Suprapubic skin (tissue), 4 donors: ENCODE data around the gene SETD7. TPM values are rescaled to one million over a fixed set of nuclear protein-coding genes. Genes with fewer than 3 reads are reported as not detected.

Experiments used
- DNase-seq, 2 donors: peaks; one replicate each; pipeline ENCODE4 v3.0.0-alpha.2; 2019; ENCODE audit warnings: low spot score in 2 of 2
- H3K27ac ChIP-seq: fragments of 200-600 bp; sonication (generic); one replicate; pipeline ENCODE4 v1.5.1; 2019
- H3K27me3 ChIP-seq: fragments of 200-600 bp; sonication (generic); one replicate; pipeline ENCODE4 v1.5.1; 2019
- H3K36me3 ChIP-seq: fragments of 200-600 bp; sonication (generic); one replicate; pipeline ENCODE4 v1.5.1; 2019
- H3K4me1 ChIP-seq: fragments of 200-600 bp; sonication (generic); one replicate; pipeline ENCODE4 v1.5.1; 2019
- H3K4me3 ChIP-seq: fragments of 200-600 bp; sonication (generic); one replicate; pipeline ENCODE4 v1.5.1; 2019; ENCODE audit warnings: mild to moderate bottlenecking
- H3K9me3 ChIP-seq: fragments of 200-600 bp; sonication (generic); one replicate; pipeline ENCODE4 v1.5.1; 2019
- CTCF ChIP-seq, 2 donors: fragments of 200-600 bp in 1 of 2; fragments of 450-650 bp in 1 of 2; sonication (generic) in 1 of 2; IDR thresholded peaks; one replicate each; pipeline ENCODE4 v1.5.1; 2016 to 2019; ENCODE audit warnings: antibody characterized with exemption in 2 of 2, mild to moderate bottlenecking in 1 of 2, moderate library complexity in 1 of 2
- EP300 ChIP-seq: sonication (generic); formaldehyde crosslinking; IDR thresholded peaks from one replicate; pipeline ENCODE4 v1.6.1; 2017; ENCODE audit warnings: antibody characterized with exemption
- POLR2A ChIP-seq, 2 donors: fragments of 450-650 bp; IDR thresholded peaks; one replicate each; pipeline ENCODE4 v1.6.1; 2017; ENCODE audit warnings: antibody characterized with exemption in 2 of 2, mild to moderate bottlenecking in 2 of 2, moderate library complexity in 2 of 2
- POLR2AphosphoS5 ChIP-seq, 3 donors: sonication (generic); formaldehyde crosslinking; IDR thresholded peaks; one replicate each; pipeline ENCODE4 v1.6.1; 2017; ENCODE audit warnings: antibody characterized with exemption in 3 of 3
- WGBS: methylation state at CpG from one replicate; pipeline ENCODE4 v1.1.5; 2018; 5-methylcytosine and 5-hydroxymethylcytosine counted together
- total RNA-seq, 4 donors: library from RNA; depleted of rRNA; stranded (reverse); fragments of >200 nt; gene quantifications; one replicate each; pipeline ENCODE4 v1.1.0, GENCODE V29; 2016

SETD7 gene
- total RNA-seq, 4 donors from 2014 or later: 41.8 to 46.6 (median 43.9) TPM

GRCh38 chr4:139562839-139563238, 6.8 kb upstream of the SETD7 start:
- Histone ChIP-seq H3K27ac (no peak overlapping the region), H3K4me1 (peaks cover 19% of the 10 kb centered on the region), H3K36me3 (no peaks in the 10 kb centered on the region), H3K4me3 (no peak overlapping the region), H3K27me3 (no peaks in the 10 kb centered on the region), H3K9me3 (no peaks in the 10 kb centered on the region)
- WGBS: 77% methylated on average over 3 of the region's 3 CpGs
- TF ChIP-seq POLR2AphosphoS5 (IDR thresholded peaks at IDR 0.05) (no peak), POLR2A (IDR thresholded peaks at IDR 0.05) (no peak), EP300 (no peak), CTCF (IDR thresholded peaks at IDR 0.05) (no peak)
- DNase-seq: no peak

GRCh38 chr4:139562067-139562684, 6.2 kb upstream of the SETD7 start:
- no peak overlapping the region for H3K27ac ChIP-seq
- DNase-seq: no peak
- no peaks in the 10 kb centered on the region for H3K9me3 ChIP-seq
- peaks cover 26% of the 10 kb centered on the region for H3K4me1 ChIP-seq
- TF ChIP-seq EP300: no peak
- no peak for TF ChIP-seq POLR2A (IDR thresholded peaks at IDR 0.05)
- no peak for TF ChIP-seq POLR2AphosphoS5 (IDR thresholded peaks at IDR 0.05)
- no peak for TF ChIP-seq CTCF (IDR thresholded peaks at IDR 0.05)
- no peak overlapping the region for H3K4me3 ChIP-seq
- H3K36me3 ChIP-seq: no peaks in the 10 kb centered on the region
- no peaks in the 10 kb centered on the region for H3K27me3 ChIP-seq
- 93% methylated on average over 3 of the region's 3 CpGs for WGBS

- DNase-seq: no peak
- Histone ChIP-seq H3K36me3 (no peaks in the 10 kb centered on the region), H3K4me3 (no peak overlapping the region), H3K4me1 (peaks cover 30% of the 10 kb centered on the region), H3K9me3 (no peaks in the 10 kb centered on the region), H3K27me3 (no peaks in the 10 kb centered on the region), H3K27ac (peak overlapping the region; percentile 13)
- TF ChIP-seq POLR2AphosphoS5 (IDR thresholded peaks at IDR 0.05): no peak
- no peak for TF ChIP-seq CTCF (IDR thresholded peaks at IDR 0.05)
- TF ChIP-seq EP300: no peak
- TF ChIP-seq POLR2A (IDR thresholded peaks at IDR 0.05): no peak
- WGBS: 44% methylated on average over 6 of the region's 6 CpGs
Observed at GRCh38 chr4:139560406-139561104, 4.5 kb upstream of the SETD7 start.

GRCh38 chr4:139559687-139560086, 3.7 kb upstream of the SETD7 start:
- Histone ChIP-seq H3K27me3 (no peaks in the 10 kb centered on the region), H3K9me3 (no peaks in the 10 kb centered on the region), H3K4me1 (peaks cover 30% of the 10 kb centered on the region), H3K27ac (no peak overlapping the region), H3K4me3 (no peak overlapping the region), H3K36me3 (no peaks in the 10 kb centered on the region)
- DNase-seq: no peak
- TF ChIP-seq CTCF (IDR thresholded peaks at IDR 0.05): no peak
- no peak for TF ChIP-seq POLR2A (IDR thresholded peaks at IDR 0.05)
- WGBS: 91% methylated on average over 6 of the region's 6 CpGs

GRCh38 chr4:139559089-139559479, 3.1 kb upstream of the SETD7 start:
- Histone ChIP-seq H3K27me3 (no peaks in the 10 kb centered on the region), H3K36me3 (no peaks in the 10 kb centered on the region), H3K9me3 (no peaks in the 10 kb centered on the region), H3K4me3 (no peak overlapping the region), H3K4me1 (peaks cover 34% of the 10 kb centered on the region), H3K27ac (no peak overlapping the region)
- TF ChIP-seq EP300 (no peak), CTCF (IDR thresholded peaks at IDR 0.05) (no peak), POLR2AphosphoS5 (IDR thresholded peaks at IDR 0.05) (no peak), POLR2A (IDR thresholded peaks at IDR 0.05) (no peak)
- DNase-seq: no peak
- WGBS: 43% methylated on average over 5 of the region's 5 CpGs
